Iris pigment epithelial cell (primary cell): Measurements from ENCODE around the gene COQ9.
"Not testable (repeated sequence)": the region's sequence is repeated elsewhere in the genome, so short reads cannot be mapped to it uniquely, and the experiment has no call there.

Source experiments
- DNase-seq: peaks from one replicate; pipeline ENCODE4 v3.0.0-alpha.2; 2011; ENCODE audit warnings: low read depth

COQ9 gene

GRCh38 chr16:57427307-57427706 is 20.0 kb upstream of the COQ9 start:
- DNase-seq, result no peak

DNA sequence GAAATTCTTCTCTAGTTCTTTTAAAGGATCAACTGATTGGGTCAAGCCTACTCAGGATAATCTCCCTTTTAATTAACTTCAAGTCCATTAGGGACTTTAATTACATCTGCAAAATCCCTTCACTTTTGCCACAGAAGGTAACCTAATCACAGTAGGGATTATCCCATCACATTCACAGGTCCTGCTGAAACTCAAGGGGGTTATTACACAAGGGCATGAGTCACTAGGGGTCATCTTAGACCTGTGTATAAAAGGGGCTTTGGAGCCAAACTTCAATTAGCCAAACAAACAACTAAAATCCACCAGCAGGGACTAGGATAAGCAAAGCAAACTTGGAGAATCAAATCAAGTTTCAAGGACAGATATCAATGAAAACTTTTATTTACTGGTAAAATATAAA is 19.5 kb upstream of the COQ9 start:
- DNase-seq, result peak; percentile 23

DNA sequence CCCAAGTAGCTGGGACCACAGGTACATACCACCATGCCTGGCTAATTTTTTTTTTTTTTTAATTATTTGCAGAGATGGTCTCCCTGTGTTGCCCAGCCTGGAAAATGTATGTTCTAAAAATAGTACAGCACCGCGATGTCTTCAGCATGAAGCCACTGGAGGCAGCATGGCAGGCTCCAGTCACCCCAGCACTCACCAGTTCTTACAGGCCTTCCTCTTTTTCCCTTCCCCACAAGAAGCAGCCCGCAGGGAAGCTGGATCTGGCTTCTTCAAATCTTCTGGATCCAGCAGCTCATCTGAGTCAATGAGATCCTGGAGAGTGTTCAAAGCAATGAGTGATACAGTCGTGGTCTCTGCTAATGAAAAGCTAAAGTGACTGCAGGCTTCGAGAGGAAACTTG is 16.3 kb upstream of the COQ9 start:
- DNase-seq, result no peak

DNA sequence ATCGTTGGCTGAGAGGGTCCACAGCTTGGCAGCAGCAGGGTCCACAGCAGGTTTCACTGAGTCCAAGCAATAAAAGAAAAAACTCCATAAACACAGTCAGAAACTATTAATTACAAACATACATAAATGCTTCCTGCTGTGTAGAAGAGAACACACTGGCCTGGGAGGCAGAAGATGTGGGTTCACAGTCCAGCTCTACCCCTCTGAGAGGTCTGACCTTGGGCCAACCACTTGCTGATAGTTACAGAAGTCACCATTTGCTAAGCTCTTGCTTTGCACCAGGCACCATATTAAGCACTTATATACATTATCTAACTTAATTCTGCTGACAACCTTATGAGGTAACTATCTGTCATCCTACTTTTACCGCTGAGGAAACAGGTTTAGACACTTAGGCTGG is 14.8 kb upstream of the COQ9 start:
- no peak for DNase-seq

DNA sequence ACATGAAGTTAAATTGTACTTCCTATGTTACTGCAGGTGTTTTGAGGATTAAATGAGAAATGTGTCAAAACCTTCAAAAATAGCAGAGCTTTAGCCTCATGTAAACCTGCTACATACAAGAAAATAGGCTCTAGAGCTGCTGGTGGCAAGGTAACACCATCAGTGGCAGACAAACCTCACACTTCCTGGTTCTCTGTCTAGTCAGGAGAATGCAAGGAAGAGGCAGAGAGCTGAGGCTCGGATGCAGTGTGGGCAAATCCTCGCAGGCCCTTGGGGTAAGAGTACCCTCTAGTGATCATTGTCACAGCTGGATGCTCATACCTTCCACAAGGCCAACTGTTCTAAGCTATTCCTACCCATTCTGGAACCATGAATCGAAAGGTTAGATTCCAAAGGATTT is 14.3 kb upstream of the COQ9 start:
- no peak for DNase-seq

GRCh38 chr16:57434003-57434402 is 13.3 kb upstream of the COQ9 start:
- no peak for DNase-seq

GRCh38 chr16:57435838-57436237 is 11.4 kb upstream of the COQ9 start:
- no peak for DNase-seq

DNA sequence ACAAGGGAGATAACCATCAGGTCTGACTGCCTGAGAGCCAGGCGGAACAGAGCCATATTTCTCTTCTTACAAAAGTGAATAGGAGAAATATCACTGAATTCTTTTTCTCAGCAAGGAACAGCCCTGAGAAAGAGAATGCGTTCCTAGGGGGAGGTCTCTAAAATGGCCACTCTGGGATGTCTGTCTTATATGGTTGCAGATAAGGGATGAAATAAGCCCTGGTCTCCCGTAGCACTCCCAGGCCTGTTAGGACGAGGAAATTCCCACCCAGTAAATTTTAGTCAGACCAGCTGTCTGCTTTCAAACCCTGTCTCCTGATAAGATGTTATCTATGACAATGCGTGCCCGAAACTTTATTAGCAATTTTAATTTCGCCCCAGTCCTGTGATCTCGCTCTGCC is 7.3 kb upstream of the COQ9 start:
- not testable (repeated sequence) for DNase-seq

DNA sequence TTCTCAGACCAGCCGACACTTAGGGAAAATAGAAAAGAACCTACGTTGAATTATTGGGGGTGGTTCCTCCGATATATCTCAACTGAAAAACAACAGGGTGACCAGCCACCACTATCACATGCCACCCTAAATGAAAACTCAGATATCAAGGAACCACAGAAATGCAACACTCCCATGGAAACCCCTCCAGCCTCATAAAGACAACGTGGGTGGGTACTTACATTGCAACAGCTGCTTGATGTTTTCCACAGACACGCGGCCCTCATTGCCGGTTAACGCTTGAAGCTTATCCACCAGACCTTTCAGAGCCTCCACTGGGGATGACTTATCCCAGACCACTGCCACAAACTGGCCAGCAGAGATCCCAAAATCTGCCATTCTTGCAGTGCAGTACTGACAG is 6.7 kb upstream of the COQ9 start:
- not testable (repeated sequence) for DNase-seq

- DNase-seq, result peak; percentile 60
Observed at GRCh38 chr16:57444711-57445110, 2.6 kb upstream of the COQ9 start.

- DNase-seq, result no peak
Observed at GRCh38 chr16:57445510-57445909, 1.8 kb upstream of the COQ9 start.

GRCh38 chr16:57446531-57447185 is 621 bp upstream of the COQ9 start:
- DNase-seq, result peak; percentile 18

GRCh38 chr16:57452021-57452420 is 4.7 kb downstream of the COQ9 start:
- DNase-seq, result no peak

GRCh38 chr16:57462209-57462977 is 15.1 kb downstream of the COQ9 start, which contains the start of gene POLR2C:
TSS of gene POLR2C (plus strand) at chr16:57462679. CDS start at chr16:57462725, 46 bp downstream.
- DNase-seq, result peak; percentile 83

DNA sequence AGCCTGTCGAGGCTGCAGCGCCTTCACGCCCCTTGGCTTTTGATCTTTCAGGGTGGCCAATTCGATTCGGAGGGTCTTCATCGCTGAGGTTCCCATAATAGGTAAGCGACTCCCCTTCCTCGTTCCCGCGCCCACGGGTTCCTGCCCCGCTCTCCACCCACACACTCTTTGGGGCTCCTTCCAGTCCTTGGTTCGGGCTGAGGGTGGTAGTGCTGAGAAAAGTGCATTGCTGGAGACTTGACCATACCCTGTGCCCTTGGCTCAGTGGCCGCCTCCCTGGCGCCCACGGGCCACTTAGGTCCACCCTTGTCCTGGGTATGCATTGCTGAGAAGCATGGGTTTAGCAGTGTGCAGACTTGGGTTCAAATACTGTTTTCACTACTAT is 15.7 kb downstream of the COQ9 start:
- DNase-seq, result no peak

- DNase-seq, result no peak
Observed at GRCh38 chr16:57464523-57464922, 17.2 kb downstream of the COQ9 start.

DNA sequence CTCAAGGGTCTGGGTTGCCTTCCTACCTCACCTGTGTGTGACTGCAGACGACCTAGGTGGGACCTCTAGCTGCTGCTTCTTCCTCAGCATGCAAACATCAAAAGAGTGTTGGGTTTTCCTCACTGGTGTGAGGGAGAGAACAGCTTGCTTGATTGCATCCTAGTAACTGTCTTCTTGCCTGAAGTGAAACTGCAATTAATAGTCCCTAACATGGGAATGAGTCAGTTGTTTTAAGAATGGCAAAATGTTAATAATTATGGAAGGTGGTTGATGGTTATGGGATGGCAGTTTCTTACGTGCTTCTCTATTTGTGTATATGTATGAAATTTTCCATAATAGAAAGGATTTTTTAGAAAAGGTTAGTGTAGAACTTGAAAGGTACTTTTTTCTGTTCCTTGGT is 21.1 kb downstream of the COQ9 start:
- no peak for DNase-seq

DNA sequence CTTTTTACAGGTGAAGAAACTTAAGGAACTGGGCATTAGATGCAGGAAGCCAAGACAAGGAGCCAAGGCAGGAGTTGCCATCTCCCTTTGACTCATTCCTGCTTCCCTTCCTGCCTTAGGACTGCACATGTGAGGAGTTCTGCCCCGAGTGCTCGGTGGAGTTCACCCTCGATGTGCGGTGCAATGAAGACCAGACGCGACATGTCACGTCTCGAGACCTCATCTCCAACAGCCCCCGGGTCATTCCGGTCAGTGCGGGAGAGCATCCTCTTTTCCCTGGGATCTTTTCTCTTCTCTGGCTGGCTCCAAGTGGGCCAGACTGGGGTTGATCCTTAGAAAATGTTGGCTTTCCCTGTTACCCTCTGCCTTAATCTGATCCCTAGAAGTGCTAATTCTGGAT is 21.8 kb downstream of the COQ9 start:
- no peak for DNase-seq

GRCh38 chr16:57469917-57470470 is 22.7 kb downstream of the COQ9 start:
- DNase-seq, result no peak

- peak; percentile 55 for DNase-seq
Observed at GRCh38 chr16:57470711-57471110, 23.4 kb downstream of the COQ9 start.

GRCh38 chr16:57471209-57471608 is 23.9 kb downstream of the COQ9 start:
- no peak for DNase-seq

DNA sequence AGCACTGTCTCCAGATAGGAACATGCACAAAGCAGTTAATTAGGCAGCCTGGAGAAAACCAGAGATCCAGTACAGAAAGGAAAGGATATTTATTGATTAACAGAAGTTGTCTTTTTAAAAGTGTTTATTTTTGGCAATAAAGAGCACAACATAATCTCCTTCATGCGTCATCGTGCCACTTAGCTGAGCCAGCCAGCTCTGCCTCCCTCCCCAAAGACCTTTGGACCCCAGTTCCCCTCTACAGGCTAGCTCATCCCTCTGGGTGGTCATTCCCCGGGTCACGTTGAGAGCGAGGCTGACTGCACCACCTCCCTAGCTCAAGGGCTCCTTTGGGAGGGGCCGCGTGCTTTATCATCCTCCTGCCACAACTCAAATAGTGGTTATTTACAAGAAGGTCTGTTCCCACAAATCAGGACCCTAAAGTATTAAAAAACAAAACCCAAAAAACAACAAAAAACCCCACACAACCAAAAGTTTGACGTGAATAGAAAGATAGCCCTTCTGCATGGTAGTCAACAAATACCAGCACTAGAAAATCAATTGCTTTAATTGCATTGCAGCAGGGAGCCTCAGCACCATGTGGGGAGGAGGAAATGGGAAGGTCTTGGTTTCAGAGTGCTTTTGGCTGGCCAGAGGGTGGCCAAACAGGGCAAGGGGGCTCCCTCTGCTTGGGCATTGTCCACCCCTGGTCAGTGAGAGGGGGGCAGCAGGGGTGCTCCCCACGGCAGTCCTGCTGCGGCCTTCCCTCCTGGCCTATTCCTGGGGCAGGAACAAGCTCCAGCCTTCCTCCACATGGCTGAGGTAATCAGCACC is 24.8 kb downstream of the COQ9 start:
- DNase-seq, result no peak

GRCh38 chr16:57472665-57473060 is 25.4 kb downstream of the COQ9 start:
- no peak for DNase-seq
